ENCODE data around the gene ELFN1.

The ELFN1 gene

GRCh38 chr7:1744296-1745017 is 74.4 kb downstream of the ELFN1 start:
- TF ChIP-seq CTCF (IDR thresholded peaks at IDR 0.05; ENCODE audit: borderline replicate concordance, insufficient read depth, low read depth, low read length): no peak
- H3K4me3 ChIP-seq (ENCODE audit: low read depth, low read length): no peak overlapping the region

GRCh38 chr7:1745018-1745532 is 75.0 kb downstream of the ELFN1 start:
- no peak for TF ChIP-seq CTCF (IDR thresholded peaks at IDR 0.05; ENCODE audit: borderline replicate concordance, insufficient read depth, low read depth, low read length)
- H3K4me3 ChIP-seq (ENCODE audit: low read depth, low read length): no peak overlapping the region

GRCh38 chr7:1745576-1746490 is 75.8 kb downstream of the ELFN1 start:
- TF ChIP-seq CTCF (IDR thresholded peaks at IDR 0.05; ENCODE audit: borderline replicate concordance, insufficient read depth, low read depth, low read length): no peak

GRCh38 chr7:1746491-1746975 is 76.5 kb downstream of the ELFN1 start:
- TF ChIP-seq CTCF (IDR thresholded peaks at IDR 0.05; ENCODE audit: borderline replicate concordance, insufficient read depth, low read depth, low read length): no peak
- no peak overlapping the region for H3K4me3 ChIP-seq (ENCODE audit: low read depth, low read length)

More at GRCh38 chr7:1745576-1746490, 75.8 kb downstream of the ELFN1 start:
- no peak overlapping the region for H3K4me3 ChIP-seq (ENCODE audit: low read depth, low read length)

- no peak overlapping the region for H3K4me3 ChIP-seq (ENCODE audit: low read depth, low read length)
- no peak for TF ChIP-seq CTCF (IDR thresholded peaks at IDR 0.05; ENCODE audit: borderline replicate concordance, insufficient read depth, low read depth, low read length)
Observed at GRCh38 chr7:1747004-1747801, 77.1 kb downstream of the ELFN1 start.

GRCh38 chr7:1748076-1748838 is 78.2 kb downstream of the ELFN1 start:
- H3K4me3 ChIP-seq (ENCODE audit: low read depth, low read length): no peak overlapping the region
- no peak for TF ChIP-seq CTCF (IDR thresholded peaks at IDR 0.05; ENCODE audit: borderline replicate concordance, insufficient read depth, low read depth, low read length)
